HUES6 (cell line): Measurements from ENCODE around the gene TTC28.

Source experiments
- H3K27ac ChIP-seq: 2 replicates; pipeline ENCODE4 v1.7.0; 2013; ENCODE audit warnings: low read depth, mild to moderate bottlenecking, low read length, inconsistent platforms
- H3K27me3 ChIP-seq: 2 replicates; pipeline ENCODE4 v1.6.1; 2013; ENCODE audit warnings: low read length; ENCODE audit not compliant: control insufficient read depth, insufficient read depth
- H3K36me3 ChIP-seq: 2 replicates; pipeline ENCODE4 v1.6.1; 2013; ENCODE audit warnings: low read length; ENCODE audit not compliant: control insufficient read depth, insufficient read depth
- H3K4me1 ChIP-seq: 2 replicates; pipeline ENCODE4 v1.6.1; 2013; ENCODE audit warnings: low read length; ENCODE audit not compliant: control insufficient read depth, insufficient read depth
- H3K4me3 ChIP-seq: 2 replicates; pipeline ENCODE4 v1.5.1; 2013; ENCODE audit warnings: low read depth, low read length
- H3K9ac ChIP-seq: one replicate; pipeline ENCODE4 v1.6.1; 2013; ENCODE audit warnings: mild to moderate bottlenecking, low read length
- H3K9me3 ChIP-seq: 2 replicates; pipeline ENCODE4 v1.6.1; 2013; ENCODE audit warnings: low read depth, low read length; ENCODE audit not compliant: control insufficient read depth, insufficient read depth

Gene TTC28

DNA sequence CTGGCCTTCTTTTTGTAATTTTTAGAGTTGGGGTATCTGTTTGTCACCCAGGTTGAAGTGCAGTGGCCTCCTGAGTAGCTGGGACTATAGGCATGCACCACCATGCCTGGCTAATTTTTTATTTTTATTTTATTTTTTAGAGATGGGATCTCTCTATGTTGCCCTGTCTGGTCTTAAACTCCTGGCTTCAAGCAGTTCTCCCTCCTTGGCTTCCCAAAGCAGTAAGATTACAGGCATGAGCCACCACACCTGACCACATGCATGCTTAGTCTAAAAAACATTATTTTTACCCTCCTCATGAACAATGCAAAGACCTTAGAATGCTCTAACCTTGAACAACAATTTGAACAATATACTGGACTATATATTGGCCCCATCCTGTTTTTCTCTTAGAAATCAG, 738.5 kb downstream of the TTC28 start:
- no peak overlapping the region for H3K9ac ChIP-seq
- no peaks in the 10 kb centered on the region for H3K9me3 ChIP-seq
- no peak overlapping the region for H3K4me3 ChIP-seq
- no peak overlapping the region for H3K27ac ChIP-seq
- peaks cover 2% of the 10 kb centered on the region; the same call in 1 of the 2 replicates for H3K36me3 ChIP-seq
- H3K27me3 ChIP-seq = no peaks in the 10 kb centered on the region
- no peaks in the 10 kb centered on the region; the same call in 1 of the 2 replicates for H3K4me1 ChIP-seq

DNA sequence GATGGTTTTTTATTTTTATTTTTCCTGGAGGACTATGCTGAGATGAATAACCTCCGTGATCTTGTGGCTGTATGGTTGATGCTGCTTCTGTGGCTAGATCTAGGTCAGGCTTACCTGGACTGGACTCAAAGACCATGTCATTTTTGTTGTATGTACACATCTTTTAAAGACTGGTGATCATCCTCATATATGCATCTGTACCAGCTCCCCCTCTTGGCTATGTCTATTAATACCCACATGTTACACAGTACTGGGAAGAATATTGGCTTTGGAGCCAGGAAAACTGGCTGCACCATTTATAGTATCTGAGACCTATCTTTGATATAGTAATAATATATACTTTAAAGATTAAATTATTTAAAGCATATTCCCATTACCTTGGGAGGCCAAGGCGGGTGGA, 742.2 kb downstream of the TTC28 start:
- H3K9ac ChIP-seq = no peak overlapping the region
- peaks cover 10% of the 10 kb centered on the region; the same call in 1 of the 2 replicates for H3K36me3 ChIP-seq
- H3K27me3 ChIP-seq = no peaks in the 10 kb centered on the region
- H3K9me3 ChIP-seq = no peaks in the 10 kb centered on the region
- no peak overlapping the region for H3K4me3 ChIP-seq
- H3K4me1 ChIP-seq = no peaks in the 10 kb centered on the region; the same call in 1 of the 2 replicates
- H3K27ac ChIP-seq = no peak overlapping the region

DNA sequence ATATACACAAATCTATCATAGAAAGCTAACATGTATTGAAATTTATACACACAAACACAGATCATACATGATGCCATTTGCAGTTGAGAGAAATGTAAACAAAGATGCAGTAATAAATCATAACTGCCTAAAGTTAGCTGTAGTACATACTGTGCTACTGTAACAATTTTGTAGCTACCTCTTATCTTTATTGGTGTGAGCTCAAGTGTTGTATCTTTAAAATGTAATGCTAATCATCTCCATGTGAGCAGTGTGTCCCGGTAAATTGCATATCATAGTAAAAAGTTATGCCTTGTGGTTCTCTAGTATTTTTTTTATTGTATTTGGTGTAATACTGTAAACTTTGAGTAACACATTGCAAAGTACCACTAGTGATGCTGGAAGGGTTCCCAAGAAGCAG, 743.7 kb downstream of the TTC28 start:
- Histone ChIP-seq H3K4me3 (no peak overlapping the region), H3K4me1 (peaks cover 2% of the 10 kb centered on the region), H3K9me3 (no peaks in the 10 kb centered on the region), H3K36me3 (peaks cover 10% of the 10 kb centered on the region; the same call in 1 of the 2 replicates), H3K27me3 (no peaks in the 10 kb centered on the region), H3K9ac (no peak overlapping the region), H3K27ac (no peak overlapping the region)

DNA sequence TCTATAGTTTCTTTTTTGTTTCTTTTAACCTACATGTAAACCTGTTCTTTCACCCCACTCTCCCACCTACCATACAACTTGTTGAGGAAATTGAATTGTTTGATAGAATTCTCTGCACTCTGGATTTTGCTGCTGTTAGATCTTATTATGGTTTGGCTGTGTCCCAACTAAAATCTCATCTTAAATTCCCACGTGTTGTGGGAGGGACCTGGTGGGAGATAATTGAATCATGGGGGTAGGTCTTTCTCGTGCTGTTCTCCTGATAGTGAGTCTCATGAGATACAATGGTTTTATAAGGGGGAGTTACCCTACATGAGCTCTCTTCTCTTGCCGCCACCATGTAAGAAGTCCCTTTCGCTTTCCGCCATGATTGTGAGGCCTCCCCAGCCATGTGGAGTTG, 745.6 kb downstream of the TTC28 start:
- Histone ChIP-seq H3K27ac (no peak overlapping the region), H3K36me3 (peaks cover 10% of the 10 kb centered on the region; the same call in 1 of the 2 replicates), H3K27me3 (no peaks in the 10 kb centered on the region), H3K4me1 (peaks cover 16% of the 10 kb centered on the region), H3K9ac (no peak overlapping the region), H3K4me3 (no peak overlapping the region), H3K9me3 (no peaks in the 10 kb centered on the region)

DNA sequence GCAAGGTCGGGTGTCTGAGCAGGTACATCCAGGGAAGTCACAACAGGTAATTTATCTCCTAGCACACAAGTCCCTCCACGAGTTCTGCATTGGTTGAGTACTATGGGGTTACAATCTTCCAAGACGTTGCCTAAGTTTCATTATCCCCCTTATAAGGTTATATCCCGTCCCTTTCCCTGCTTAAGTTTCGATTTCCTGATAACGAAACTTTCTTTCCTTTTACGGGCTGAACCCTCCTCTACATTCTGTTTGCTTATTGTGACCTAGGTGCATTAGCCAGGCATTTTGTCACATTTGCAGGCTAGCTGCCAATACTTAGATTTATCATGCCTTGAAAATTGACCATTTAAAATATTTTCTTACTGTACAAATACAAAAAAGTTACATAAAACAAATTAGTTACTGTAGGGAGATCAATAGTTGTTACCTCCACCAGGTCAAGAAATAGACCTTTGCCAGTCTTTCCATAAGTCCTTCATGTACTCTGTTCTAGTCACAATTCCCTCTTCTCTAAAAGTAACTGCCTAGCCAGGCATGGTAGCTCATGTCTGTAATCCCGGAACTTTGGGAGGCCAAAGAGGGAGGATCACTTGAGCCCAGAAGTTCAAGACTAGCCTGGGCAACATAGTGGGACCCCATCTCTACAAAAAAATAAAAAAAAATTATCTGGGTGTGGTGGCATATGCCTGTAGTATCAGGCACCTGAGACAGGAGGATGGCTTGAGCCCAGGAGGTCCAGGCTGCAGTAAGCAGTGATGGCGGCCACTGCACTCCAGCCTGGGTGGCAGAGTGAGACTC, 746.3 kb downstream of the TTC28 start:
- Histone ChIP-seq H3K27me3 (no peaks in the 10 kb centered on the region), H3K27ac (no peak overlapping the region), H3K9ac (no peak overlapping the region), H3K4me1 (peaks cover 16% of the 10 kb centered on the region), H3K9me3 (no peaks in the 10 kb centered on the region), H3K4me3 (no peak overlapping the region), H3K36me3 (peaks cover 10% of the 10 kb centered on the region; the same call in 1 of the 2 replicates)

DNA sequence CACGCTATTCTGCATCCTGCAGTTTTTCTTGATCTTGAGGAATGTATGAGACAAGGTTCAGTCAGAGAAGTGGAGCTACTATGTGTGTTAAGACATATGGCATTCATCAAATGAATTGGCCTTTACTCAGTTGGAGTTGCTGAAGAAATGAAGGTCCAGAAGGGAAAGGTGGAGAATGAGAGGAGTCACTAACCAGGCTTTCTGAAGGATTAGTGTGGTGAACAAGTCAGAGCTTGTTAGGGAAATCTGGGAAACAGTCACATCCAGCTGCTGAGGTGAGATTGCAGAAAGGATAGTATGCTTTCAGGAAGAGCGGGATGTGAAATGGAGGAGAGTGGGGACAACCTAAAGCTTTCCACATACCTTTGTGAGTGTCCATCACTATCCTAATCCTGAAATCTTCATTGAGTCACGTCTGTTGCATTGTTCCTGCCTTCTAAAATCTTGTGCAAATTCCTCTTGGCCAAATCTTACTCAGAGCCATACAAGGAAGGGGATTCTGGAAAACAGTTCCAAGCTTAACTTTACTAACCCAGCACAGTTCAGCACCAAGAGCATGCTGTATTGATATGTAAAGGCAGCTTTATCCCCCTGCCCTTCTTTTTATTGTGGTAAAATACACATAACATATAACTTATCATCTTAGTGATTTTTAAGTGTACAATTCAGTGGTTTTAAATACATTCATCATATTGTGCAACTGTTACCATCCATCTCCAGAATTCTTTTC, 749.1 kb downstream of the TTC28 start:
- H3K36me3 ChIP-seq = 0 out of 2 replicates have a peak, but pooled peaks cover 7% of the 10 kb centered on the region
- no peak overlapping the region for H3K9ac ChIP-seq
- H3K4me1 ChIP-seq = peaks cover 16% of the 10 kb centered on the region
- no peak overlapping the region; the same call in 1 of the 2 replicates for H3K27ac ChIP-seq
- no peak overlapping the region for H3K4me3 ChIP-seq
- H3K27me3 ChIP-seq = no peaks in the 10 kb centered on the region
- no peaks in the 10 kb centered on the region; the same call in 1 of the 2 replicates for H3K9me3 ChIP-seq
